ENCODE results near the gene LY6G5B. TPM values are rescaled to one million over a fixed set of nuclear protein-coding genes. Genes with fewer than 3 reads are reported as not detected.

The LY6G5B gene
- polyA plus RNA-seq, 1 of the 3 experiments (the other 2 are of a cell fraction), result 12.7 TPM

GRCh38 chr6:31640612-31641011 is 29.2 kb upstream of the LY6G5B start:
- H4K20me1 ChIP-seq (ENCODE audit: insufficient read depth), result no peaks in the 10 kb centered on the region
- CTCF ChIA-PET, result interaction anchor here (1.1 kb wide), 1 partner anchor 66 kb away, joined by 3 read pairs; no protein-coding TSS in a partner anchor
- no peak overlapping the region for H3K4me3 ChIP-seq (ENCODE audit: low read depth in 2 of 2, low read length in 1 of 2)
- DNase-seq, result no peak
- POLR2A ChIA-PET, result interaction anchor here (1.1 to 1.2 kb wide), 2 partner anchors 18 to 19 kb away, joined by 3 to 6 read pairs; no protein-coding TSS in a partner anchor
- H3K4me2 ChIP-seq, result no peak overlapping the region
- H3K27ac ChIP-seq (ENCODE audit: low read depth in 2 of 2, low read length in 1 of 2), result peak overlapping the region in 1 of 2 experiments; percentile 65; a peak in 2 of 4 replicates
- TF ChIP-seq NRF1 (IDR thresholded peaks at IDR 0.05; ENCODE audit: low read depth, low read length) (no peak), USF1 (IDR thresholded peaks at IDR 0.05; ENCODE audit: borderline replicate concordance, low read depth) (no peak), GATA2 (CRISPR knock-in tag; IDR thresholded peaks at IDR 0.05) (no peak), RAD21 (IDR thresholded peaks at IDR 0.05; ENCODE audit: low read length) (no peak), TAF1 (IDR thresholded peaks at IDR 0.05; ENCODE audit: borderline replicate concordance, low read depth, low read length) (no peak), MEF2A (IDR thresholded peaks at IDR 0.05; ENCODE audit: borderline replicate concordance, low read depth) (no peak), TEAD4 (IDR thresholded peaks at IDR 0.05; ENCODE audit: borderline replicate concordance, insufficient read depth) (no peak), GABPA (IDR thresholded peaks at IDR 0.05; ENCODE audit: low read depth) (no peak), RXRA (IDR thresholded peaks at IDR 0.05; ENCODE audit: borderline replicate concordance, low read depth) (no peak), RFX5 (IDR thresholded peaks at IDR 0.05; ENCODE audit: low read length) (no peak)
- TF ChIP-seq, protein P1, sequence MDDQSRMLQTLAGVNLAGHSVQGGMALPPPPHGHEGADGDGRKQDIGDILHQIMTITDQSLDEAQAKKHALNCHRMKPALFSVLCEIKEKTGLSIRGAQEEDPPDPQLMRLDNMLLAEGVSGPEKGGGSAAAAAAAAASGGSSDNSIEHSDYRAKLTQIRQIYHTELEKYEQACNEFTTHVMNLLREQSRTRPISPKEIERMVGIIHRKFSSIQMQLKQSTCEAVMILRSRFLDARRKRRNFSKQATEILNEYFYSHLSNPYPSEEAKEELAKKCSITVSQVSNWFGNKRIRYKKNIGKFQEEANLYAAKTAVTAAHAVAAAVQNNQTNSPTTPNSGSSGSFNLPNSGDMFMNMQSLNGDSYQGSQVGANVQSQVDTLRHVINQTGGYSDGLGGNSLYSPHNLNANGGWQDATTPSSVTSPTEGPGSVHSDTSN (IDR thresholded peaks at IDR 0.05), result no peak
- H3K79me2 ChIP-seq (ENCODE audit: insufficient read depth), result peaks cover under 1% of the 10 kb centered on the region; the same call in 1 of the 2 replicates
- H3K9me2 ChIP-seq, result no peaks in the 10 kb centered on the region
- H3K9me3 ChIP-seq, result no peaks in the 10 kb centered on the region
- no peaks in the 10 kb centered on the region for H3K27me3 ChIP-seq (ENCODE audit: insufficient read depth)
- no peak overlapping the region for H3K9ac ChIP-seq
- peaks cover 49% of the 10 kb centered on the region for H3F3A ChIP-seq (replicated peaks; ENCODE audit: insufficient read depth)
- no peak overlapping the region for H2AFZ ChIP-seq (ENCODE audit: low read depth)
- no peaks in the 10 kb centered on the region for H3K4me1 ChIP-seq (ENCODE audit: control insufficient read depth in 1 of 2, insufficient read depth in 2 of 2, low read depth in 1 of 2, low read length in 1 of 2)
- WGBS (ENCODE audit: low lambda C conversion rate), result 96% methylated on average over 6 of the region's 6 CpGs
- H3K36me3 ChIP-seq (replicated peaks in 1 of 2; ENCODE audit: control insufficient read depth in 1 of 2, insufficient read depth in 2 of 2, low read length in 1 of 2), result peaks cover 34 to 88% of the 10 kb centered on the region in 2 experiments

- no peak for DNase-seq
- H3K9ac ChIP-seq, result no peak overlapping the region
- peaks cover 43% of the 10 kb centered on the region for H3F3A ChIP-seq (replicated peaks; ENCODE audit: insufficient read depth)
- CTCF ChIA-PET, result interaction anchor here (1.1 kb wide), 1 partner anchor 67 kb away, joined by 3 read pairs; no protein-coding TSS in a partner anchor
- WGBS (ENCODE audit: low lambda C conversion rate), result 95% methylated on average over 4 of the region's 4 CpGs
- H2AFZ ChIP-seq (ENCODE audit: low read depth), result no peak overlapping the region
- H3K4me1 ChIP-seq (ENCODE audit: control insufficient read depth in 1 of 2, insufficient read depth in 2 of 2, low read depth in 1 of 2, low read length in 1 of 2), result no peaks in the 10 kb centered on the region
- POLR2A ChIA-PET, result interaction anchor here (1.0 kb wide), 1 partner anchor 15 kb away, joined by 3 read pairs; no protein-coding TSS in a partner anchor
- TF ChIP-seq JUND (IDR thresholded peaks at IDR 0.05) (no peak), EZH2phosphoT487 (IDR thresholded peaks at IDR 0.05; ENCODE audit: borderline replicate concordance, low read depth) (no peak), MXI1 (IDR thresholded peaks at IDR 0.05; ENCODE audit: low read depth, low read length) (no peak), TEAD4 (IDR thresholded peaks at IDR 0.05; ENCODE audit: borderline replicate concordance, insufficient read depth) (no peak), CHD2 (IDR thresholded peaks at IDR 0.05; ENCODE audit: low read length, partially characterized antibody) (no peak), TCF12 (IDR thresholded peaks at IDR 0.05) (no peak), SIN3A (IDR thresholded peaks at IDR 0.05; ENCODE audit: borderline replicate concordance, low read depth, low read length) (no peak), REST (IDR thresholded peaks at IDR 0.05; ENCODE audit: low read depth, low read length) (no peak)
- peaks cover 4% of the 10 kb centered on the region; the same call in 1 of the 2 replicates for H3K79me2 ChIP-seq (ENCODE audit: insufficient read depth)
- no peak overlapping the region for H3K27ac ChIP-seq (ENCODE audit: low read depth in 2 of 2, low read length in 1 of 2)
- H4K20me1 ChIP-seq (ENCODE audit: insufficient read depth), result no peaks in the 10 kb centered on the region
- no peak overlapping the region for H3K4me3 ChIP-seq (ENCODE audit: low read depth in 2 of 2, low read length in 1 of 2)
- H3K36me3 ChIP-seq (replicated peaks in 1 of 2; ENCODE audit: control insufficient read depth in 1 of 2, insufficient read depth in 2 of 2, low read length in 1 of 2), result peaks cover 37 to 88% of the 10 kb centered on the region in 2 experiments
- no peaks in the 10 kb centered on the region for H3K9me2 ChIP-seq
- H3K4me2 ChIP-seq, result no peak overlapping the region
- H3K9me3 ChIP-seq, result no peaks in the 10 kb centered on the region
- no peaks in the 10 kb centered on the region for H3K27me3 ChIP-seq (ENCODE audit: insufficient read depth)
Observed at GRCh38 chr6:31641370-31641769, 28.4 kb upstream of the LY6G5B start.

All from SK-N-SH (cell line).